ENCODE results near the gene STARD3. TPM values are rescaled to one million over a fixed set of nuclear protein-coding genes. Genes with fewer than 3 reads are reported as not detected.

The STARD3 gene
- total RNA-seq, 1 experiment from 2014 or later, result 47.7 TPM

DNA sequence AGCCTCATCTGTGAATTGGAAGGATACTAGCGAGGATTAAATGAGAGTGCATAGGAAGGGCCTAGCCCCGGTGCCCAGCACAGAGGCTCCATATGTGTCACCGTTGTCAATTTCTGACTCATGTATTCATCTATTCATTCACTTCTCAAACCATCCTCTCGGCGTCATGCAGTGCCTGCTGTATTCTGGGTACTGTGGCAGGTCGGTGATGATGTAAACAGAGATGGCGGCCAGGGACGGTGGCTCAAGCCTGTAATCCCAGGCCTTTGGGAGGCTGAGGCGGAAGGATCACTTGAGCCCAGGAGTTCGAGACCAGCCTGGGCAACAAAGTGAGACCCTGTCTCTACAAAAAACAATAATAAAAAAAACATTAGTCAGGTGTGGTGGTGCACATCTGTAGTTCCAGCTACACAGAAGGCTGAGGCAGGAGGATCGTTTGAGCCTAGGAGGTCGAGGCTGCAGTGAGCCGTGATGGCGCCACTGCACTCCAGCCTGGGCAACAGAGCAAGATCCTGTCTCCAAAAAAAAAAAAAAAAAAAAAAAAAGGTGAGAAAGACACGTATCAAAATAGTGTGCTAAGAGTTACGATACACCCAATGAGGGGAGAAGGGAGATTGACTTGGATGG, 14.5 kb upstream of the STARD3 start:
- Histone ChIP-seq H3F3A (ENCODE audit: insufficient read depth, low read depth) (peaks cover 21% of the 10 kb centered on the region), H2AFZ (no peak overlapping the region), H3K4me3 (no peak overlapping the region), H4K20me1 (ENCODE audit: insufficient read depth) (no peaks in the 10 kb centered on the region), H3K9me3 (ENCODE audit: insufficient read depth, low read depth) (no peaks in the 10 kb centered on the region), H3K4me2 (peak overlapping the region; percentile 63), H3K27ac (no peak overlapping the region), H3K4me1 (replicated peaks; ENCODE audit: insufficient read depth) (0 out of 2 replicates have a peak, but pooled peaks cover 8% of the 10 kb centered on the region), H3K9me2 (ENCODE audit: insufficient read depth) (no peaks in the 10 kb centered on the region), H3K27me3 (ENCODE audit: insufficient read depth, low read depth) (no peaks in the 10 kb centered on the region), H3K79me2 (ENCODE audit: low read depth) (no peaks in the 10 kb centered on the region), H3K36me3 (ENCODE audit: low read depth) (no peaks in the 10 kb centered on the region)
- CTCF ChIA-PET, result interaction anchor here (0.6 to 1.5 kb wide), 5 partner anchors 63 to 358 kb away, joined by 3 to 7 read pairs (median 3); partner anchors contain the start of genes IKZF3 and PSMD3
- TF ChIP-seq, protein P1, sequence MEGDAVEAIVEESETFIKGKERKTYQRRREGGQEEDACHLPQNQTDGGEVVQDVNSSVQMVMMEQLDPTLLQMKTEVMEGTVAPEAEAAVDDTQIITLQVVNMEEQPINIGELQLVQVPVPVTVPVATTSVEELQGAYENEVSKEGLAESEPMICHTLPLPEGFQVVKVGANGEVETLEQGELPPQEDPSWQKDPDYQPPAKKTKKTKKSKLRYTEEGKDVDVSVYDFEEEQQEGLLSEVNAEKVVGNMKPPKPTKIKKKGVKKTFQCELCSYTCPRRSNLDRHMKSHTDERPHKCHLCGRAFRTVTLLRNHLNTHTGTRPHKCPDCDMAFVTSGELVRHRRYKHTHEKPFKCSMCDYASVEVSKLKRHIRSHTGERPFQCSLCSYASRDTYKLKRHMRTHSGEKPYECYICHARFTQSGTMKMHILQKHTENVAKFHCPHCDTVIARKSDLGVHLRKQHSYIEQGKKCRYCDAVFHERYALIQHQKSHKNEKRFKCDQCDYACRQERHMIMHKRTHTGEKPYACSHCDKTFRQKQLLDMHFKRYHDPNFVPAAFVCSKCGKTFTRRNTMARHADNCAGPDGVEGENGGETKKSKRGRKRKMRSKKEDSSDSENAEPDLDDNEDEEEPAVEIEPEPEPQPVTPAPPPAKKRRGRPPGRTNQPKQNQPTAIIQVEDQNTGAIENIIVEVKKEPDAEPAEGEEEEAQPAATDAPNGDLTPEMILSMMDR (conservative IDR thresholded peaks at IDR 0.05), result no peak
- no peak for TF ChIP-seq EZH2 (IDR thresholded peaks at IDR 0.05; ENCODE audit: low read depth)
- intact Hi-C loops (cut with micrococcal nuclease; ENCODE audit: unreplicated experiment), result loop anchor here (1.0 to 5.0 kb wide), 7 partner anchors 50 to 545 kb away; partner anchors contain the start of genes IKZF3 and PSMD3
- POLR2A ChIA-PET (ENCODE audit: unreplicated experiment), result no interaction called here
- no peak for DNase-seq
- no TSS peak for BruUV-seq (replicated peaks)

DNA sequence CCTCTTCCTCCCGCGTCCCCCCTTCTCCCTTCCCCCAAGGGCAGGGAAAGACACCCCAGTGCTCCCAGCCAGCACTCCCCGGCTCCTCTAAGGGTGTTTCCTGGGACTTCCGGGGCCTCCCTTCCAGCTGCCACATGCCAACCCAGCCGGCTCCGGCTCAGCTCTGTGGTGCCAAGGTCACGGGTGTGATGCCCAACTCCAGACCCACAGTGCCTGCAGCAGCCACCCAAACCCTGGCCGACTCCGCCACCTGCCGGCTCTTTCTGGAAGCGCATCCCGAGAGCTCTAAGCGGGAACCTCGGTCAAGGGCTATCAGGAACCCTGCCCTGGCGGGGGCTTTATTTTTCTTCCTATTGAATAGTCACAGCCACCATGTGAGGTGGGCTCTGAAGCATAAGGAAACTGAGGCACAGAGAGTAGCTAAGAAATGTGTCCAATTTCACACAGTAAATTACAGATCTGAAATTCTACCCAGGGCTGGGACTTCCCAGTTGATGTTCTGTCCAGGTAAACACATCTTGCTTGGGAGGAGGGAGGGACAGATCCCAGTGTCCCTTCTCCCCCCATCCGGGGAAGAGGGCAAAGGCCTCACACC, 13.5 kb upstream of the STARD3 start:
- Histone ChIP-seq H3K9me2 (ENCODE audit: insufficient read depth) (no peaks in the 10 kb centered on the region), H3F3A (ENCODE audit: insufficient read depth, low read depth) (peaks cover 21% of the 10 kb centered on the region), H3K27ac (no peak overlapping the region), H4K20me1 (ENCODE audit: insufficient read depth) (no peaks in the 10 kb centered on the region), H3K27me3 (ENCODE audit: insufficient read depth, low read depth) (no peaks in the 10 kb centered on the region), H3K4me1 (replicated peaks; ENCODE audit: insufficient read depth) (0 out of 2 replicates have a peak, but pooled peaks cover 8% of the 10 kb centered on the region), H3K79me2 (ENCODE audit: low read depth) (no peaks in the 10 kb centered on the region), H3K4me3 (no peak overlapping the region), H3K4me2 (peak overlapping the region; percentile 31; the same call in 1 of the 2 replicates), H3K9me3 (ENCODE audit: insufficient read depth, low read depth) (no peaks in the 10 kb centered on the region), H2AFZ (no peak overlapping the region), H3K36me3 (ENCODE audit: low read depth) (no peaks in the 10 kb centered on the region)
- POLR2A ChIA-PET (ENCODE audit: unreplicated experiment), result interaction anchor here (0.6 to 0.7 kb wide), 2 partner anchors 76 to 151 kb away, joined by 4 to 7 read pairs; no protein-coding TSS in a partner anchor
- TF ChIP-seq, protein P1 (conservative IDR thresholded peaks at IDR 0.05), result peak; percentile 96
- no peak for TF ChIP-seq EZH2 (IDR thresholded peaks at IDR 0.05; ENCODE audit: low read depth)
- CTCF ChIA-PET, result interaction anchor here (0.6 to 1.6 kb wide), 4 partner anchors 11 to 76 kb away, joined by 3 to 10 read pairs (median 4); no protein-coding TSS in a partner anchor
- intact Hi-C loops (cut with micrococcal nuclease; ENCODE audit: unreplicated experiment), result loop anchor here (1.0 to 5.0 kb wide), 6 partner anchors 49 to 544 kb away; partner anchors contain the start of genes IKZF3 and PSMD3
- no TSS peak for BruUV-seq (replicated peaks)
- DNase-seq, result peak; percentile 53 to 79

DNA sequence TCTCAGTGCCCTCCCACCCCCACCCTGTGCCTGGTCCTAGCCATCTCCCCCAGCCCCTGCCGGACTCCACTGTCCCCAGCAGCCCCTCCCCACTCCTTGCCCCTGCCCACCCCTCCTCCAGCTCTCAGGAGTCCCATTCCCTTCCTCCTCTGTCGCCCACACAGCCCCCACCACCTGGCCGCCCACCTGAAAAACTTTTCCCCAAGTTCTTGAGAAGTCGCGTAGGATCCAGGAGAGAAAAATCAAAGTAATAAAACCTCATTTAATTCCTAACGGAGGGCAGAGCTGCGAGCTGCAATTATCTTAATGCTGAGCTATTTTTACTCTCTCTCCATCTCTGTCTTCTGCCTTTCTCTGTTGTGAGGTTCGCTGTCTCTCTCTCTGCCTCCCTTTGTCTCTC, 12.6 kb upstream of the STARD3 start:
- intact Hi-C loops (cut with micrococcal nuclease; ENCODE audit: unreplicated experiment), result loop anchor here (5.0 kb wide), 2 partner anchors 417 to 543 kb away; no protein-coding TSS in a partner anchor
- H2AFZ ChIP-seq, result no peak overlapping the region
- H4K20me1 ChIP-seq (ENCODE audit: insufficient read depth), result no peaks in the 10 kb centered on the region
- no peak overlapping the region for H3K27ac ChIP-seq
- ChIA-PET CTCF (interaction anchor here (1.6 kb wide), 1 partner anchor 71 kb away, joined by 5 read pairs; no protein-coding TSS in a partner anchor), POLR2A (ENCODE audit: unreplicated experiment) (no interaction called here)
- TF ChIP-seq, protein P1 (conservative IDR thresholded peaks at IDR 0.05), result no peak
- no peak for TF ChIP-seq EZH2 (IDR thresholded peaks at IDR 0.05; ENCODE audit: low read depth)
- H3K36me3 ChIP-seq (ENCODE audit: low read depth), result no peaks in the 10 kb centered on the region
- 0 out of 2 replicates have a peak, but pooled peaks cover 8% of the 10 kb centered on the region for H3K4me1 ChIP-seq (replicated peaks; ENCODE audit: insufficient read depth)
- no peak overlapping the region for H3K4me2 ChIP-seq
- no peak for DNase-seq
- H3K4me3 ChIP-seq, result no peak overlapping the region
- no peaks in the 10 kb centered on the region for H3K9me2 ChIP-seq (ENCODE audit: insufficient read depth)
- no peaks in the 10 kb centered on the region for H3K9me3 ChIP-seq (ENCODE audit: insufficient read depth, low read depth)
- H3K27me3 ChIP-seq (ENCODE audit: insufficient read depth, low read depth), result no peaks in the 10 kb centered on the region
- no peaks in the 10 kb centered on the region for H3K79me2 ChIP-seq (ENCODE audit: low read depth)
- BruUV-seq (replicated peaks), result no TSS peak
- peaks cover 20% of the 10 kb centered on the region for H3F3A ChIP-seq (ENCODE audit: insufficient read depth, low read depth)

All from PC-9 (cell line).